GM12878 (cell line): ENCODE data around the gene DENND2C. TPM values are rescaled to one million over a fixed set of nuclear protein-coding genes. Genes with fewer than 3 reads are reported as not detected.

Source experiments
- ATF2 ChIP-seq: IDR thresholded peaks from 2 replicates; pipeline ENCODE4 v1.6.1; 2012; ENCODE audit warnings: low read length, inconsistent platforms
- ATF7 ChIP-seq: fragments of 450-650 bp; IDR thresholded peaks from 2 replicates; pipeline ENCODE4 v1.6.1; 2016; ENCODE audit warnings: low read depth, mild to moderate bottlenecking
- BACH1 ChIP-seq: fragments of 450-650 bp; IDR thresholded peaks from 2 replicates; pipeline ENCODE4 v1.6.1; 2017; ENCODE audit warnings: mild to moderate bottlenecking, borderline replicate concordance
- BCL3 ChIP-seq: IDR thresholded peaks from 2 replicates; pipeline ENCODE4 v1.6.1; 2011; ENCODE audit warnings: borderline replicate concordance, low read depth, mild to moderate bottlenecking, moderate library complexity, low read length; ENCODE audit not compliant: insufficient read depth, poor library complexity, severe bottlenecking
- BCLAF1 ChIP-seq: fragments of 450-650 bp; IDR thresholded peaks from 2 replicates; pipeline ENCODE4 v1.6.1; 2017; ENCODE audit warnings: antibody characterized with exemption, mild to moderate bottlenecking, moderate library complexity
- CBX3 ChIP-seq: fragments of 200-600 bp; sonication (generic); IDR thresholded peaks from 2 replicates; pipeline ENCODE4 v1.6.1; 2016; ENCODE audit warnings: low read depth, borderline replicate concordance
- CHD4 ChIP-seq: fragments of 200-600 bp; sonication (generic); IDR thresholded peaks from 2 replicates; pipeline ENCODE4 v1.6.1; 2016; ENCODE audit warnings: mild to moderate bottlenecking
- ETV6 ChIP-seq, 2 experiments: fragments of 450-650 bp in 1 of 2; IDR thresholded peaks in 1 of 2; conservative IDR thresholded peaks in 1 of 2; 2 replicates each; pipeline ENCODE4 v1.6.1; 2014; ENCODE audit warnings: antibody characterized with exemption in 1 of 2, borderline replicate concordance in 1 of 2, low read depth in 1 of 2, mild to moderate bottlenecking in 1 of 2, moderate library complexity in 1 of 2
- MAX ChIP-seq: IDR thresholded peaks from 2 replicates; pipeline ENCODE4 v1.6.1; 2012; ENCODE audit warnings: low read depth, low read length, improper control_type of control experiment
- MYC ChIP-seq: IDR thresholded peaks from 2 replicates; pipeline ENCODE4 v1.6.1; 2011; ENCODE audit warnings: mild to moderate bottlenecking, low read length, moderate library complexity, inconsistent platforms; ENCODE audit not compliant: insufficient read depth, insufficient replicate concordance, insufficient read length, severe bottlenecking
- NBN ChIP-seq: fragments of 450-650 bp; IDR thresholded peaks from 2 replicates; pipeline ENCODE4 v1.6.1; 2016
- PBX3 ChIP-seq: IDR thresholded peaks from 2 replicates; pipeline ENCODE4 v1.6.1; 2011; ENCODE audit warnings: mild to moderate bottlenecking, low read depth, low read length, moderate library complexity; ENCODE audit not compliant: insufficient replicate concordance
- POLR2A ChIP-seq: IDR thresholded peaks from 2 replicates; pipeline ENCODE4 v1.6.1; 2011; ENCODE audit warnings: low read depth, mild to moderate bottlenecking, low read length
- RAD21 ChIP-seq: IDR thresholded peaks from 2 replicates; pipeline ENCODE4 v1.6.1; 2011; ENCODE audit warnings: mild to moderate bottlenecking, low read depth, low read length, moderate library complexity; ENCODE audit not compliant: insufficient read depth
- RELB ChIP-seq: fragments of 450-650 bp; IDR thresholded peaks from 2 replicates; pipeline ENCODE4 v1.6.1; 2017; ENCODE audit warnings: low read depth, mild to moderate bottlenecking, moderate library complexity
- SIN3A ChIP-seq: IDR thresholded peaks from 2 replicates; pipeline ENCODE4 v1.6.1; 2012; ENCODE audit warnings: low read depth, low read length, improper control_type of control experiment
- SMAD1 ChIP-seq: fragments of 450-650 bp; IDR thresholded peaks from 2 replicates; pipeline ENCODE4 v1.6.1; 2018; ENCODE audit warnings: mild to moderate bottlenecking, low read depth; ENCODE audit not compliant: partially characterized antibody
- SMAD5 ChIP-seq: IDR thresholded peaks from 2 replicates; pipeline ENCODE4 v1.6.1; 2016; ENCODE audit warnings: antibody characterized with exemption, low read depth
- ZBED1 ChIP-seq: IDR thresholded peaks from 2 replicates; pipeline ENCODE4 v1.6.1; 2016; ENCODE audit warnings: borderline replicate concordance
- ZNF622 ChIP-seq: fragments of 450-650 bp; IDR thresholded peaks from 2 replicates; pipeline ENCODE4 v1.6.1; 2017; ENCODE audit warnings: mild to moderate bottlenecking, inconsistent platforms
- polyA plus RNA-seq, 11 experiments: library from polyadenylated mRNA; depleted of rRNA in 4 of 11; unstranded in 6 of 11; stranded (reverse) in 5 of 11; fragments of >200 nt; fragmentation: Nextera tagmentation in 4 of 11; fragmentation: Illumina TruSeq in 1 of 11; extraction: Ambion mirVana in 4 of 11; extraction: Trizol in 1 of 11; gene quantifications; 1 replicate in 1 of 11; 2 replicates in 10 of 11; pipeline versions ENCODE4 v1.2.1 to v1.2.3, GENCODE V29; 2011 to 2016; ENCODE audit warnings: inconsistent platforms in 2 of 11, missing spikeins in 2 of 11, low read depth in 1 of 11
- total RNA-seq, 4 experiments: library from RNA; depleted of rRNA in 3 of 4; stranded (reverse); fragments of >200 nt in 3 of 4; fragmentation: Illumina TruSeq in 1 of 4; extraction: Trizol in 1 of 4; gene quantifications; 2 replicates each; pipeline versions ENCODE4 v1.2.1 to v1.2.3, GENCODE V29; 2013 to 2021

DENND2C gene
- total and polyA plus RNA-seq, 10 of the 15 experiments (the other 5 are each of a cell fraction or from before 2014, with no cell fraction given), result 0.01 to 0.10 (median 0.06) TPM; not detected in 3

GRCh38 chr1:114716304-114717170, 46.7 kb upstream of the DENND2C start, which contains the start of gene NRAS (continued):
- TF ChIP-seq MYC (peak; percentile 93), CBX3 (no peak), ETV6 (conservative IDR thresholded peaks at IDR 0.05 in 1 of 2, IDR thresholded peaks at IDR 0.05 in 1 of 2; ENCODE audit: borderline replicate concordance in 1 of 2, low read depth in 1 of 2) (no peak), BCLAF1 (peak; percentile 59; the same call in 1 of the 2 replicates), POLR2A (peak; percentile 85), MAX (peak; percentile 98), RAD21 (no peak), PBX3 (no peak), NBN (peak; percentile 87), SMAD5 (0 out of 2 replicates have a peak, but pooled peaks have one; percentile 51), ATF2 (peak; percentile 72), ZNF622 (no peak), CHD4 (no peak), RELB (peak; percentile 96), SIN3A (peak; percentile 91), BACH1 (peak; percentile 61; the same call in 1 of the 2 replicates), ZBED1 (peak; percentile 66; the same call in 1 of the 2 replicates), BCL3 (peak; percentile 96), SMAD1 (no peak), ATF7 (peak; percentile 52; the same call in 1 of the 2 replicates)
